Activated T-helper 1 cell treated with anti-CD3 and anti-CD28 coated beads, Interleukin-2, amount 50 U/mL, for 16 hours (primary cell): ENCODE results near the gene DDX11.
A peak's percentile ranks its signal among the peaks of the same experiment; 100 is the strongest.
"Not testable (repeated sequence)": the region's sequence is repeated elsewhere in the genome, so short reads cannot be mapped to it uniquely, and the experiment has no call there.

Source experiments
- DNase-seq, 2 donors: peaks; one replicate each; pipeline ENCODE4 v3.0.0-alpha.2; 2020; ENCODE audit warnings: low read depth in 1 of 2, low spot score in 1 of 2

DDX11 gene

DNA sequence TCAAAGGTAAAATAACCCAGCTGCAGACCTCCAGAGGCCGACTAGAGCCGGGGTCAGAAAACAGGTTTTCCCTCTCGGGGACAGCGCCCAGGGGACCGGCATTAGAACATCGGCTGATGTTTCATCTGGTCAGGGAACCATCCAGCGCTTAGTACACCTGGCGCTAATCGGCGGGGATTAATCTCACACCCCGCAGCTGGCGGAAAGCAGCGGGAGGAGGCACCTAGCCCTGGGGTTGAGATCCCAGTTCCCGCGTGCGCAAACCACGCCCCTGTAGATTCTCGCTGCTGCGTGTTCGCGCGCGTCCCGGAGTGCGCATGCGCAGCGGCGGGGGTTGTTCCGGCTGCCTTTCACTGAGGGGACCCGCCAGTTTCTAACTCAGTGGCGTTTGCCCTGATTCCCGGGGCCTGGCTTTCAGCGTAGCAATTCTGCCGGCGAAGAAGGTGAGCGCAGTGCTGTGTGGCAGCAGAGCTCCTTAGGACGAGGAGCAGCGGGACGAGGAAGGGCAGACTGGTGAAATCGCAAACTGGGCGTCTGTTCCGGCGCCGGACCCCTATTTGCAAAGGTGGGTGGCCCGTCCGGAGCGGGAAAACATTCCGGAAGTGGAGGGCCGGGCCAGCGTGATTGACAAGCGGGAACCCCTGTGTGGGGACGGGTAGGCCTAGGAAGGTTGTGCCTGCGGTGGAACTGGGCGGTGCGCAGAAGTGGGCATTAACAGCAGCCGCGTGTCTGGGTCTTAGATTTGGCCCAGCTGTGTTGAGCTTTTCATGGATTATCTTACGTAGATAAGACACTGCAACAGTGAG is at the start of gene DDX11:
Gene DDX11, plus strand, starts transcription at position 334 of the 806 bp plus-strand sequence. CDS start 4,534 bp downstream, outside the sequence.
- DNase-seq, result peak; percentile 87 to 89

DNA sequence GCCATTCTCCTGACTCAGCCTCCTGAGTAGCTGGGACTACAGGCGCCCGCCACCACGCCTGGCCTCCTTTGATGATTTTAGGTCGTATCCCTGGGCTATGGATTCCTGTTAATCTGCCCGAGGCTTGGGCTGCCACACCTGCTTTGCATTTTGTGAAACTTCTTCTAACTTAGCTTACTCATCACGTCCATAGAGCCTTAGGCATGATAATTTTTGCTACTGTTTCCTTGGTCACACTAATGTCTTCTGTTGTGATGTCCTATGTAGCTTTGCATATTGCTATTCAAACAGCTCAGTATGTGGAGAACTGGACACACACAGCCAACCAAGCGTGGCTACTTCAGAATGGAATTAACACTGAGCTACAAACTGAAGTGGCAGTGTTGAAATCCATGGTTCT is 47.5 kb upstream of the DDX11 start:
- no peak for DNase-seq

DNA sequence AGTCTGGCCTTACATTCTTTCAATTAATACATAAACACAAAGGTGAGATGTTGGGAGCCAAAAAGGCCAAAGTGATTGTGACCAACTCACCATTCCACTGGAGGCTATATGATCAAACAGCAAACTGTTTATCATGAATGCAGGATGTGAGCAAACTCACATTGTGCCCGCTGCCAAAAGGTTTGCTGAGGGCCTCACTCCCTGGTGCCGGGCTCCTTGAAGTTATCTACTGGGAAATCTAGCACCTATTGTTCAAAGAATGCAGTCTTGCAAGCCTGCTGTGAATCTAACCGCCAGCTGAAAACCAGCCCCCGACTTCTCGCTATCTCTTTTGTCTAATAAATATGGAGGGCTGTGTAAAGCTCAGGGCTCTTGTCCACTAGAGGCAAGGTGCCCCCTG is 46.7 kb upstream of the DDX11 start:
- not testable (repeated sequence) for DNase-seq

DNA sequence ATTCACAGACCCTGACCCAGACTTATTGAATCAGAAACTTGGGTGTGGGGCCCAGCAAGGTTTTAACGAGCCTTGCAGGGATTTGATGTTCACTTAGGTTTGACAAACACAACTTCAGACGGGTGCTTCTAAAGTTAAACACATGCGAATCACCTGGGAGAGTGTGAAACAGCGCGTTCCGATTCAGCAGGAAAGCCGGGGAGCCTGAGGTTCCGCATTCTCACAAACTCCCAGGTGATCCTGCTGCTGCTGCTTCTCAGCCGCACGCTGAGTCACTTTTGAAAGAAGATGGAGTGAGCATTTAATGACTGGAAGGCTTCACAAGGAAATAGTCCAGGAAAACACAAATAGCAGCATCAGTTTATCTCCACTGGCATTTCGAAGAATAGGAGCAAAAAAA is 44.2 kb upstream of the DDX11 start:
- DNase-seq, result no peak

DNA sequence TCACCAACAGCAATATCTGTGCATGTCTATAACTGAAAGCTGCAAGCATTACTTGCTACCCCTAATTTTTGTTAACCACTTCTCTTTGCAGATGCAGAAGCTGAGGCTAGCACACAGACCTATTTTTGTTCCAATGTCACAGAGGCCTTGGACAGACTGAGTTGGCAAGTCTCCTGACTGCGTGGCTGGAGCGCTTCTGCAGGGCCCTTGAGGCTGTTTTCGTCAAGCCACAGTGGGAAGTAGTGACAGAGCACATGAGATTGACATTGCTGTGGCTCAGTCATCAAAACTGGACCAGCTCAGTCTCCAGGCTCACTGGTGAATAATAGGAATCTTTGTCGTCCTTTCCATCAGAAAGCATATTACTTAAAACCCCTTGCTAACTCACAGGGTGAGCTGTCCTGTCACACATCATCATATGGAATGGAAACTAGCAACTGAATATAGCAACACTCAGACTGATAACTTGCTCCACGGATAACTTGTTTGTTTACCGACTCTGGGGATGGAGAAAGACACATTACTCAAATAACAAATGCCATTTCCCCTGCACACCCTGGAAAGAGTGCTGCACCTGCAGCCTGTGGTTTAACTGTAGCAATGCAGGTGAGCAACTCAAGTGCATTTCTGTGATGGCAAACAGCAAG is 43.6 kb upstream of the DDX11 start:
- DNase-seq, result no peak

DNA sequence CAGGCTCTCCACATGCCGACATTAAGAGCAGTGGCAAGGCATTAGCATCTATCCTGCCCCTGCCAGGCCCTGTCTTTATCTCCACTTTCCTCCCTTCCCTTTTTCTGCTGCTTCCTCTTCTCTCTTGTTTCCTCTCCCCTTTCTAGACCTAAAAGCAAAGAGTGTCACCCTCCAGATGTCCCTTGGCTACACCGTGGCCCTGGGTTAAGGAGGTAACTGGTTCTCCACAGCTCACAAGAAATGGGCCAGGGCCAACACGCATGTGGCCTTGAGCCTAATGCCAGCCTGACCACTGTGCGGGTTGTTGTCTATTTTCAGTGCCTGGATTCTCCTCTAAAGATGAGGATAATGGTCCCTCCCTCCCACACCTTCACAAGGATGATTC is 41.7 kb upstream of the DDX11 start:
- no peak for DNase-seq

DNA sequence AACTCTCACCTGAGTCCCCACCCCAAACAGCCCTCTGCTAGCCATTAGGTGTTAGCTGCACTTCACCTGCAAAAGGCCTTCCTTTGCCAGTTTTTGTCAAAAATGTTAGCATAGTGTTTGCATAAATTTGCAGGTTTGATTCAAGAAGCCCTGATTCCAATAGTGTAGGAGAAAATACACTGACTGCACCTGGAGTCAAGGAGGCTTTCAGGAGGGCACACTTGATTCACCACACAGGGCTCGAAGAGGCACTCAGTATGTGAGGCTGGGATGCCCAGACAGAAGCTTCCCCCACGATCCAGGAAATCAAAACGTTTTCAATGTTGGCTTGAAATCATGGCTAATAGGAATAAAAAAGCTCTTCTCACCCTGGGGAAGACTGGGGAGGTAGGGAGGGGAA is 40.5 kb upstream of the DDX11 start:
- DNase-seq, result no peak

DNA sequence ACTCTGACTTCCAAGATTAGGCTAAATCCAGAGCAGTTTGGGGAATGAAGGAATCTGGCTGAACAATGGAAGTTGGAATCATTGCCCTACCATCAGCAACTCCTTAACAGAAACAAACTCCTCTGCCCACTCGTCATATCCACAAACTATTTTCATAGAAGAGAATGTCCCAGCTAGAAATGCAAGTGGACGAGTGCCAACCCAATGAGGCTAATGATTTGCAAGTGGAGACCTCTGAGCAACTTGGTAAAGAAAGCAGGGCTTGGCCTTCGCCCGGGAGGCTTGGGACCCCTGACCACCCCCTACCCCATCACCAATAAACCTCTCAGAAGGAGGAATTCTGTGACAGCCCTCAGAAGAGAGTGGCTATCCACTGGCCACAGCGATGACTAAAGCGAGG is 40.0 kb upstream of the DDX11 start:
- DNase-seq, result no peak

DNA sequence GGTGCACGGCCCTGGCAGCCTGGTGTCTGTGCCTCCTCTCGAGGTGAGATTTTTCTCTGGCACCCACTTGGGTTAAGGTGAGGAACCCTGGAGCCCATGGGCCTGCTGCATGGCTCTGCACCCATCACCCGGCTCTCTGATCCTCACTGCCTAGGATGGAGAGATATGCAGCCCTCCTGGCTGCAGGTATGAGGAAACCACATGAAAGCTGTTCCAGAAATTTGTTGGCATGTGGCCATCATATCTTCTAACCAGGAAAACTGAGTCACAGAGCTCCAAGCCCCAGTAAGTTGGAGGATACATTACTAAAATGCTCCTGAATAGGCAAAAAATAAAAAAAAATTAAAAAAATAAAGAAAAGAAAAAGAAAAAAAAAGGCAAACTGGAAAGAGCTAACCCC is 39.3 kb upstream of the DDX11 start:
- no peak for DNase-seq

DNA sequence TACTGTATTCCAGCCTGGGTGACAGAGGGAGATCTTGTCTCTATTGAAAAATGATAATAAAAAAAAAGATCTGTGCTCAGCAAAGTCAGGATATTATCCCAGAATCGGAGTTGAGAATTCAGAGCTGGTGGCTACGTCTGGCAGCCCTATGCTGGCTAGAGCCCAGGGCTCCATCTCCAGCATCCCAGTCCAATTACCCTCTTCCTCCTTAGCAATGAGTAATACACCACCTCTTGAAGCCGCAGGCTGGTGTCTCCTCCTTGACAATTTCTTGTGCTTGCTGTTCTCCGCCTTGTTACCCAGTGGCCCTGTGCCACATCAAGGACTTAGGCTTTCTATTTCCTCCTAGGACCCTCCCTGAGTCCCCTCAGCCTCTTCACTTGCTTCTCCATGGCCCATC is 38.4 kb upstream of the DDX11 start:
- DNase-seq, result no peak

DNA sequence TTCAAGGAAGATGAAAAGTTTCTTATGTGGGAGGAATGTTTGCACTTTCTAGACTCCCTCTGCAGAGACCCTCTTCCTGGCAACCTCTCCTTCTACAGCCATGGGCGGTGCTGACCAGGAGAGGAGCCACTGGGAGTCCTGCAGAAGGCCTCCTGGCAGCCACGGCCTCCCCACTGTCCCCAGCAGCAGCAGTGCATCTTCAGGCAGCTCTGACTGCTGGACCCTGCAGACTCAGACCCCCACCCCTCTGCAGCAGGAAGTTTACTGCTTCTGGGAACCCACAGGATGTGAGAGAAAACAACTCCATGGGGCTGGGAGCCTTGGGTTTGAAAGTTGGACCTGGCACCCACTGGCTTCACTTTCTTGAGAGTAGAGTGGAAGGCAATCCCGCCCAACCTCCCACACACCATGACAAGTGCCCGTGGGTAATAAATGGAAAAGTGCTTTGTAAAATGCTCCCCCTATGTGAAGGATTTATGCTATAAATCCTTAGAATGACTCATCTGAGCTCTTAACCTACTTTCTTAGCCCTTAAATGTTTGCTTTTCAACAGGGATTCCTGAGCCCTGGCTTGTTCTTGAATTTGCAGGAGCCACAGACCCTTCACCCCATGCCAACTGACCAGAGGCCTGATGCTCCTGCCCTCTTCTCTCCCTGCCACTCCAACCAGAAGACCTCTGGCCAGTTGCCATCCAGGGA is 37.5 kb upstream of the DDX11 start:
- no peak for DNase-seq

DNA sequence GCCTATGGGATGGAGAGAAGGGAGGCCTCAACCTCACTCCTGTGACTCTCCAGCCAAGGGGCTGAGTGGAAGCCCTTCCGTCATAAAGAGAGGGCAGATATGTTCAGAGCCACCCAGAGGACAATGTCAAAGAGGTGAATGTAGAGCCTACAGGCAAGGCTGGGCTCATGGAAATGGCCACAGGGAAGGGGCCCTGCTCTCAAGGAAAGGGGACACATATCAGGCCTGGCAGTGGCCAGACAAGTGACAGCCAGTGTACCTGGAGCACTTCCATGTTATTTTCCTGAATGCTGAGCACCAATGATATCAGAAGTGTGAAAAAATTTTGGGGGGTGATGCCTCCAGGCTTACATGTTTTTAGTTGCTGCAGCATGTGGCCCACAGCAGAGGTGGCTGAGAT is 36.6 kb upstream of the DDX11 start:
- DNase-seq, result no peak

DNA sequence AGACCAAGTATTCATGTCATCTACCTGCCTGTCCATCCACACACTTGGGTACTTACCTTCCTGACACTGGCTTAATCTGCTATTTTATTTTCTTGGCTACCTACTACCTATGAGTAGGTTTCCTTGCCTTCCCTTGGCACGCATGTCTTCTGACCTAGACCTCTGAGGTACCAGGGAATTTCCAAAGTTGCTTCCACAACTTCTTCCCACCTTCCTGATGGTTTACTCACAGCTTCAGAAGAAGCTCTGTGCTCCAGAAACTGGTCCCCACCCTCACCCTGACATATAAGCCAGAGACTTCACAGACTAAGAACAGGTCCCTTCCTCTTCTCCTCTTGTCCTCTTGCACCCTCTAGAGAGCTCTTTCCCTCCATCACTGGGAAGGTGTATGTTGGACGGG is 35.7 kb upstream of the DDX11 start:
- no peak for DNase-seq

DNA sequence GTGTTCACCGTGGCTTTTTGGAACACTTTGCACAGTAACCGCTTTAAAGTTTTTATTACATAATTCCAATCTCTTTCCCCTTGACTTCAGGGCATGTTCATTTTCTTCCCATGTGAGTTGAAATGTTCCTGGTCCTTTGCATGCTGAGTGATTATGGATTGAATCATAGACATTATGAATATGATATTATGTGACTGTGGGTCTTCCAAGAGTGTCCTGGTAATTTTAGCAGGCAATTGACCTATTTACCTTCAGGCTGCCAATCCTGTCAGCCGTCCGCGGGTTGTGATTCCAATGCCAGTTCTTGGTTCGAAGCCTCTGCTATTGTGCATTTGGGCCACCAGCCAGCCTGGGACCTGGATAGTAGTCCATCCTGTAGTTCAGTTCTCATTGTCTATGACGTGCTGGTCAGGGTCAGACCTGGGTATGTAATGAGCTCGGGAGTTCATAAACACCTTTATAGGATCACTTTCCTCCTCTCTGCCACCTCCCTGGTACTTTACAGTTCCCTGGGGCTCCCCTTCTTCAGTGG is 32.6 kb upstream of the DDX11 start:
- DNase-seq, result no peak

DNA sequence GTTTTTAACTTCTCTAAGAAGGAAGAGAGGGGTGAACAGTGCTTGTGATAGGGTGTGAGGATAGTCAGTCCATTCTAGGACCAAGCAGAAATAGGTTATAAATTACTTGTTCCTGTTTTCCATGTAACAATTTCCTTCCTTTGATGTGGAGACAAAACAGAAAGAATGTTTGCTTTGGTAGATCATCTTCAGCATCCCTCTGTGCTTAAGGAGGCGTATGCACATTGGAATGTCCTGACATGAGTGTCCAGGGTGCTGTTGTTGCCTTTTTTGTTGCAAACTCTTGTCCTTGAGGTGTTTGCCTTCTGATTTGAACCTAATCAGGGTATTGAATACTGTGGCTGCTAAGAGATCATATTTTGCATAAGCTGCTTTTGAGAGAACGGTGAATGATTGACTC is 23.5 kb upstream of the DDX11 start:
- DNase-seq, result not testable (repeated sequence)

DNA sequence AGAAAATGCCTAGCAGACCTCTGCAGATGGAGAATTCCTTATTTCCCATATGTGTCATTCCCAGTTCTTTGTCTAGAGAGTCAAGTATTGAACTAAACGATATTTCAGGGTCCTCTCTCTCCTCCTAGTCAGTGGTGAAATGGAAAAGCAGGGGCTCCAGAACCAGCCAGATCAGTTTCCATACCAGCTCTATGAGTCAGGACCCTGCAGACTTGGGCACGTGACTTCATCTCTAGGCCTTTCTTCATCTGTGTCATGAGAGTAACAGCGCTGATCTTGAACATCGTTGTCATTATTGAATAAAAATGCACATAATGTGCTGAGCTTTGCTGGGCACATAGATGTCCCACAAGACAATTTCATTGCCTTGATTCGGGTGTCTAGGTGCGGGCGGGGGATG is 23.1 kb upstream of the DDX11 start:
- DNase-seq, result not testable (repeated sequence)

DNA sequence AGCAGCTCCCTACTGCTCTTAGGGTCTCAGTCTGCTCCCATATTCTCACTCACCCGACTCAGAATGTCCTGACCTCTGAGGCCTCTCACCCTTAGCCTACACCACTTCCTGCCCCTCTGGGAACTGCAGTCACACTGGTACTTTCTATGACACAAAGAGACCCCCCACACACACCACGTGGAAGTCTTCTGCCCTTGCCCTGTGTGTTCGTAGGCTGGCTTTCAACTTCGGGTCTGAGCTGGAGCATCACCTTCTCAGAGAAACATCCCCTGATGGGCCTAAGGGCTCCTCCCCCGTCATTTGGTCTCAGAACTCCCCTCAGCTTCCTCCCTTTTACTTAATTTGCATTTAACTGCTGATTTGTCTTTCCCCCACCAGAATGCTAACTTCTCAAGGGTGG is 22.0 kb upstream of the DDX11 start:
- not testable (repeated sequence) for DNase-seq

DNA sequence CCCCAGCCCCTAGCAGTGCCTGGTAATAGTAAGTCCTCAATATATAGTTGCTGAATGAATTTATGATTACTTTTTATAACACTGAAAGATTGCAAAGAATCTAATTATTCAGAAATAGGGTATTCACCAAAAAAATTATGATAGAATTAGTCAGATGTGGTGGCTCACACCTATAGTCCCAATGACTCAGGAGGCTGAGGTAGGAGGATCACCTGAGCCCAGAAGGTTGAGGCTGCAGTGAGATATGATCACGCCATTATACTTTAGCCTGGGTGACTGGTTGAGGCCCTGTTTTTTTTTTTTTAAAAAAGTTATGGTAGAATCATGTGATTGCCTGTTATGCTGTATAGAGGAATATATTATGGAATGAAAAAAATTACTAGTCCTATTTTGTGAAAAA is 21.5 kb upstream of the DDX11 start:
- DNase-seq, result not testable (repeated sequence)

DNA sequence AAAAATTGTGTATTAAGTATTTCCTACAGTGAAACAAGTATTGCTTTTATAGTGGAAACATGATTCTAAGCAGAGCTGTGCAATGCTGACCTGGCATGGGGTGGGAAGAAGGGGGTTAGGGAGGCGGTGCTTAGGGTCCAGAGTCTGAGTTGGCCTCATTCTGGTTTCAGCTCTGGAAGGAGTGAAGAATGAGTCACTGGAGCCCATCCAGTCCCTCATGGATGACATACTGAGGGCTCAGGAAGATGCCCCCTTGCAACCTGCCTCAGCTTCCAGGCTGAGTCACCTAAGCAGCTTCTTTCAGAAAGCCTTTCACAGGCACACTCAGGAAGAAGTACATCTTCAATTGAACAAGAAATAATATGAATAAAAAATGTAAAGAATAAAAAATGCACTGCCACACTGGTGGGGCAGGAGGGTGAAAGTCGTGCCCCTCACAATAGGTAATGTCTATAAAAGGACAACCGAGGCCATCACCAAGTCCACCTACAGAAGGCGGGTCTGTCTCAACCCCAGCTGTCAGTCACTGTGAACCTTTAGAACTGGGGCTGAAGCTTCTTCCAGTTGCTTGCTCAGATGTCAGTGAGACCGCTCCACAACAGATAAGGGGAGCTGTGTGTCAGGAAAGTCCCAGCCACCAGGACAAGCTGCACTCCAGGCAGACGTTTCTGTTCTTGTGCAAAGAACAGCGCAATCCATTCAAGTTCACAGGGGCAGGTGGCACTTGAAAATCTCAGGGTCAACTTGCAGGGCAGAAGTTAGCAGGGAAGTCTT is 20.8 kb upstream of the DDX11 start:
- DNase-seq, result not testable (repeated sequence)

DNA sequence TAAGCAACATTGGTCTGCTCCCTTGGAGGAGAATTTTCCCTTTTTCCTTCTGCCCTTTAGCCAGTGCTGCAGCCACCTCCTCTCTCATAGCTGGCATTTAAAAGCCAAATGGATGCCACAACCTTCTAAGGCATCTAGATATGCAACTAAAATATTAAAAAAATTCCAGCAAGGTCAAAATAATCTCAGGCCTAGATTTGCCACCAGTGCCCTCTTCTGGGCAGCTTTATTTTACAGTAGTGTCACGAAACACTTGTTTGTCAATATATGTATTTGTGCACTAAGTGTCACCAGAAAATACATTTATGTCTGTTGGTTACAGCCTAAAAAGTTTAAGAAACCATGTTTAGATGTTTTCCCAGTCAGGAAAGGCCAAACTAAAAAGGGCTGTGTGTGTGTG is 19.7 kb upstream of the DDX11 start:
- DNase-seq, result not testable (repeated sequence)

DNA sequence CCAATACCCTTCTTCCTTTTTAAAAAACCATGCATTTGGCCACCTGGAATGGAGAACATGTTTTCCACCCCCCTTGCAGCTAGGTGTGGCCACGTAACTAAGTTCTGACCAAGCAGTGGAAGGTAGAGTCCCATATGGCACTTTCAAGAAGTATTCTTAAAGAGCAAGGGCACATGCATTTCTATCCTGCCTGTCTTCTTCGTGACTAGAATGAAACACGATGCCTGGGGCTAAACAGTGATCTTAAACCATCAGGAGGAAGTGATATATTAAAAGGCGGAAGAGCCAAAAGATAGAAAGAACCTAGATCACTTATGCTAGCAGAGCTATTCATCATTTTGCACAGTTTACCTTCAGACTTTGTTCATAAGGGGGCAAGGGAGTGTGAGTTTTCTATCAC is 16.0 kb upstream of the DDX11 start:
- no peak for DNase-seq
